Breast epithelium (tissue), 3 donors: ENCODE measurements around the gene CCNA1.

ENCODE experiments used
- POLR2AphosphoS5 ChIP-seq, 3 donors: sonication (generic); formaldehyde crosslinking; IDR thresholded peaks; one replicate each; pipeline ENCODE4 v1.6.1; 2017; ENCODE audit warnings: antibody characterized with exemption in 3 of 3
- TF ChIP-seq, protein P1 (sequence below), 3 donors: fragments of 450-650 bp; IDR thresholded peaks; one replicate each; pipeline ENCODE4 v1.5.1; 2016 to 2017; ENCODE audit warnings: antibody characterized with exemption in 3 of 3, mild to moderate bottlenecking in 3 of 3, moderate library complexity in 3 of 3

DNA sequence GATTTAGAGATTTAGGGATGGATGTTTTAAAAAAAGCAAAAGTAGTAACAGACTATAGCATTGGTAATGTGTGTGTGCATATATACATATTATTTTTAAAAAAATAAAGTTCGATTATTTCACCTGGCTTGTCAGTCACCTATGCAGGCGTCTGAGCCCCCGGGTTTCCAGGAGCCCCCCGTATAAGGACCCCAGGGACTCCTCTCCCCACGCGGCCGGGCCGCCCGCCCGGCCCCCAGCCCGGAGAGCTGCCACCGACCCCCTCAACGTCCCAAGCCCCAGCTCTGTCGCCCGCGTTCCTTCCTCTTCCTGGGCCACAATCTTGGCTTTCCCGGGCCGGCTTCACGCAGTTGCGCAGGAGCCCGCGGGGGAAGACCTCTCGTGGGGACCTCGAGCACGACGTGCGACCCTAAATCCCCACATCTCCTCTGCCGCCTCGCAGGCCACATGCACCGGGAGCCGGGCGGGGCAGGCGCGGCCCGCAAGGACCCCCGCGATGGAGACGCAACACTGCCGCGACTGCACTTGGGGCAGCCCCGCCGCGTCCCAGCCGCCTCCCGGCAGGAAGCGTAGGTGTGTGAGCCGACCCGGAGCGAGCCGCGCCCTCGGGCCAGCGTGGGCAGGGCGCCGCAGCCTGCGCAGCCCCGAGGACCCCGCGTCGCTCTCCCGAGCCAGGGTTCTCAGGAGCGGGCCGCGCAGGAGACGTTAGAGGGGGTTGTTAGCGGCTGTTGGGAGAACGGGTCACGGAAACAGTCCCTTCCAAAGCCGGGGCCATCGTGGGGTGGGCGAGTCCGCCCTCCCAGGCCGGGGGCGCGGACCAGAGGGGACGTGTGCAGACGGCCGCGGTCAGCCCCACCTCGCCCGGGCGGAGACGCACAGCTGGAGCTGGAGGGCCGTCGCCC lies 840 bp upstream of the CCNA1 start:
- TF ChIP-seq, protein P1, sequence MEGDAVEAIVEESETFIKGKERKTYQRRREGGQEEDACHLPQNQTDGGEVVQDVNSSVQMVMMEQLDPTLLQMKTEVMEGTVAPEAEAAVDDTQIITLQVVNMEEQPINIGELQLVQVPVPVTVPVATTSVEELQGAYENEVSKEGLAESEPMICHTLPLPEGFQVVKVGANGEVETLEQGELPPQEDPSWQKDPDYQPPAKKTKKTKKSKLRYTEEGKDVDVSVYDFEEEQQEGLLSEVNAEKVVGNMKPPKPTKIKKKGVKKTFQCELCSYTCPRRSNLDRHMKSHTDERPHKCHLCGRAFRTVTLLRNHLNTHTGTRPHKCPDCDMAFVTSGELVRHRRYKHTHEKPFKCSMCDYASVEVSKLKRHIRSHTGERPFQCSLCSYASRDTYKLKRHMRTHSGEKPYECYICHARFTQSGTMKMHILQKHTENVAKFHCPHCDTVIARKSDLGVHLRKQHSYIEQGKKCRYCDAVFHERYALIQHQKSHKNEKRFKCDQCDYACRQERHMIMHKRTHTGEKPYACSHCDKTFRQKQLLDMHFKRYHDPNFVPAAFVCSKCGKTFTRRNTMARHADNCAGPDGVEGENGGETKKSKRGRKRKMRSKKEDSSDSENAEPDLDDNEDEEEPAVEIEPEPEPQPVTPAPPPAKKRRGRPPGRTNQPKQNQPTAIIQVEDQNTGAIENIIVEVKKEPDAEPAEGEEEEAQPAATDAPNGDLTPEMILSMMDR (IDR thresholded peaks at IDR 0.05): no peak
- TF ChIP-seq POLR2AphosphoS5 (IDR thresholded peaks at IDR 0.05): no peak
